GM12878 (cell line): ENCODE results near the gene TGM5. TPM values are rescaled to one million over a fixed set of nuclear protein-coding genes. Genes with fewer than 3 reads are reported as not detected.

Source experiments
- ATAC-seq: fragments of 200-7000 bp; cut with Tn5 transposase; 3 replicates; pipeline ENCODE4 v1.9.1; 2020; ENCODE audit warnings: mild to moderate bottlenecking, moderate library complexity
- BruUV-seq: library from RNA; stranded (reverse); fragments of 400-500 nt; replicated peaks from 2 replicates; lab custom pipeline; 2021; lab: Mats Ljungman, UMichigan
- CTCF ChIA-PET: fragments of 300-600 bp; sonication (Branson Sonifier 250); formaldehyde crosslinking; extraction: SDS; loops from one replicate; lab custom pipeline; 2021; ENCODE audit warnings: inconsistent platforms; lab: Yijun Ruan, JAX
- POLR2A ChIA-PET: fragments of 350-600 bp; formaldehyde crosslinking; extraction: SDS; loops from one replicate; lab custom pipeline; 2021; ENCODE audit warnings: inconsistent platforms; lab: Charles Lee
- RAD21 ChIA-PET: fragments of 300-600 bp; sonication (Branson Sonifier 250); formaldehyde crosslinking; loops from one replicate; lab custom pipeline; 2023; ENCODE audit warnings: antibody characterized with exemption; ENCODE audit not compliant: unreplicated experiment; lab: Charles Lee
- SMC1A ChIA-PET: fragments of 300-600 bp; sonication (Branson Sonifier 250); formaldehyde crosslinking; loops from one replicate; lab custom pipeline; 2023; ENCODE audit not compliant: unreplicated experiment, uncharacterized antibody; lab: Charles Lee
- DNase-seq: peaks from one replicate; pipeline ENCODE4 v3.0.0-alpha.2; 2011; ENCODE audit warnings: low read depth, low spot score
- FAIRE-seq: peaks from 3 replicates; lab custom pipeline; 2011; peaks lifted over from hg19 to GRCh38; lab: Jason Lieb, UNC
- H2AFZ ChIP-seq: 2 replicates; pipeline ENCODE4 v1.6.0; 2011; ENCODE audit warnings: low read depth, low read length, control low read depth; ENCODE audit not compliant: control insufficient read depth
- H3K27ac ChIP-seq: 2 replicates; pipeline ENCODE4 v1.5.1; 2011; ENCODE audit warnings: control low read depth; ENCODE audit not compliant: control insufficient read depth, insufficient read depth
- H3K27me3 ChIP-seq, 2 experiments: replicated peaks in 1 of 2; 2 replicates each; pipeline versions ENCODE4 v1.6.0 to v1.6.1; 2011; ENCODE audit warnings: low read length in 1 of 2; ENCODE audit not compliant: control insufficient read depth in 2 of 2, insufficient read depth in 2 of 2
- H3K36me3 ChIP-seq, 2 experiments: 2 replicates each; pipeline ENCODE4 v1.5.1; 2011; ENCODE audit warnings: low read length in 1 of 2; ENCODE audit not compliant: control insufficient read depth in 2 of 2, insufficient read depth in 2 of 2
- H3K4me1 ChIP-seq: 2 replicates; pipeline ENCODE4 v1.6.1; 2011; ENCODE audit warnings: mild to moderate bottlenecking, low read length, moderate library complexity, mixed read lengths; ENCODE audit not compliant: control insufficient read depth, insufficient read depth
- H3K4me2 ChIP-seq: 2 replicates; pipeline ENCODE4 v1.6.0; 2011; ENCODE audit warnings: control low read depth; ENCODE audit not compliant: control insufficient read depth, insufficient read depth
- H3K4me3 ChIP-seq: fragments of 200-600 bp; sonication (generic); 2 replicates; pipeline ENCODE4 v1.5.1; 2016
- H3K79me2 ChIP-seq: 2 replicates; pipeline ENCODE4 v1.6.0; 2011; ENCODE audit warnings: low read length; ENCODE audit not compliant: control insufficient read depth, insufficient read depth
- H3K9ac ChIP-seq: 2 replicates; pipeline ENCODE4 v1.8.0; 2011; ENCODE audit warnings: low read length, control low read depth, mixed read lengths; ENCODE audit not compliant: control insufficient read depth, insufficient read depth
- H3K9me3 ChIP-seq: replicated peaks from 3 replicates; pipeline ENCODE4 v1.5.1; 2011; ENCODE audit warnings: mild to moderate bottlenecking, low read length; ENCODE audit not compliant: control insufficient read depth, insufficient read depth
- H4K20me1 ChIP-seq: 2 replicates; pipeline ENCODE4 v1.6.0; 2011; ENCODE audit not compliant: control insufficient read depth, insufficient read depth
- BACH1 ChIP-seq: fragments of 450-650 bp; IDR thresholded peaks from 2 replicates; pipeline ENCODE4 v1.6.1; 2017; ENCODE audit warnings: mild to moderate bottlenecking, borderline replicate concordance
- BMI1 ChIP-seq: fragments of 450-650 bp; IDR thresholded peaks from 2 replicates; pipeline ENCODE4 v1.6.1; 2016; ENCODE audit warnings: mild to moderate bottlenecking, moderate library complexity, borderline replicate concordance
- EED ChIP-seq: sonication (generic); IDR thresholded peaks from 2 replicates; pipeline ENCODE4 v1.6.1; 2016; ENCODE audit warnings: antibody characterized with exemption, low read depth
- IRF4 ChIP-seq: IDR thresholded peaks from 2 replicates; pipeline ENCODE4 v1.6.1; 2011; ENCODE audit warnings: low read depth, low read length
- MTA3 ChIP-seq: IDR thresholded peaks from 2 replicates; pipeline ENCODE4 v1.6.1; 2012; ENCODE audit warnings: low read length, inconsistent platforms, borderline replicate concordance
- NBN ChIP-seq: fragments of 450-650 bp; IDR thresholded peaks from 2 replicates; pipeline ENCODE4 v1.6.1; 2016
- NR2C2 ChIP-seq: IDR thresholded peaks from 2 replicates; pipeline ENCODE4 v1.6.1; 2011; ENCODE audit warnings: borderline replicate concordance, low read depth; ENCODE audit not compliant: control insufficient read depth, insufficient read length
- RUNX3 ChIP-seq: IDR thresholded peaks from 2 replicates; pipeline ENCODE4 v1.6.1; 2012; ENCODE audit warnings: low read length, inconsistent platforms
- SRF ChIP-seq, 2 experiments: IDR thresholded peaks; 2 replicates each; pipeline ENCODE4 v1.6.1; 2011; ENCODE audit warnings: low read depth in 2 of 2, low read length in 2 of 2, mild to moderate bottlenecking in 1 of 2, moderate library complexity in 1 of 2
- YY1 ChIP-seq: IDR thresholded peaks from 2 replicates; pipeline ENCODE4 v1.6.1; 2011; ENCODE audit warnings: low read depth, mild to moderate bottlenecking, low read length
- ZNF207 ChIP-seq: fragments of 450-650 bp; IDR thresholded peaks from 2 replicates; pipeline ENCODE4 v1.6.1; 2014; ENCODE audit warnings: antibody characterized with exemption, mild to moderate bottlenecking, borderline replicate concordance
- WGBS: methylation state at CpG from one replicate; pipeline ENCODE4 v1.1.6; 2016; ENCODE audit warnings: low lambda C conversion rate; ENCODE audit not compliant: insufficient replicate concordance, insufficient coverage; ENCODE audit errors: missing lambda C conversion rate; 5-methylcytosine and 5-hydroxymethylcytosine counted together
- in situ Hi-C: fragments of 300-500 bp; cut with MboI; formaldehyde crosslinking; loops from 9 replicates; pipeline ENCODE4 v1.14.3; 2018; ENCODE audit warnings: mixed read lengths
- intact Hi-C: fragments of 100-400 bp; cut with micrococcal nuclease; formaldehyde crosslinking; loops from one replicate; pipeline ENCODE4 v1.14.2; 2022; ENCODE audit not compliant: unreplicated experiment
- polyA plus RNA-seq, 11 experiments: library from polyadenylated mRNA; depleted of rRNA in 4 of 11; unstranded in 6 of 11; stranded (reverse) in 5 of 11; fragments of >200 nt; fragmentation: Nextera tagmentation in 4 of 11; fragmentation: Illumina TruSeq in 1 of 11; extraction: Ambion mirVana in 4 of 11; extraction: Trizol in 1 of 11; gene quantifications; 1 replicate in 1 of 11; 2 replicates in 10 of 11; pipeline versions ENCODE4 v1.2.1 to v1.2.3, GENCODE V29; 2011 to 2016; ENCODE audit warnings: inconsistent platforms in 2 of 11, missing spikeins in 2 of 11, low read depth in 1 of 11
- total RNA-seq, 4 experiments: library from RNA; depleted of rRNA in 3 of 4; stranded (reverse); fragments of >200 nt in 3 of 4; fragmentation: Illumina TruSeq in 1 of 4; extraction: Trizol in 1 of 4; gene quantifications; 2 replicates each; pipeline versions ENCODE4 v1.2.1 to v1.2.3, GENCODE V29; 2013 to 2021
- TF ChIP-seq, protein P1 (sequence below): IDR thresholded peaks from 2 replicates; pipeline ENCODE4 v1.6.1; 2012; ENCODE audit warnings: low read depth, low read length, improper control_type of control experiment
- TF ChIP-seq, protein P2 (sequence below): IDR thresholded peaks from 2 replicates; pipeline ENCODE4 v1.6.1; 2012; ENCODE audit warnings: low read depth, low read length, improper control_type of control experiment
- TF ChIP-seq, protein P3 (sequence below): IDR thresholded peaks from 2 replicates; pipeline ENCODE4 v1.6.1; 2012; ENCODE audit warnings: mild to moderate bottlenecking, low read depth, low read length
- TF ChIP-seq, protein P4 (sequence below): fragments of 150-350 bp; IDR thresholded peaks from 2 replicates; pipeline ENCODE4 v1.6.1; 2016; ENCODE audit warnings: low read depth, low read length

Gene TGM5
- total and polyA plus RNA-seq, 10 of the 15 experiments (the other 5 are each of a cell fraction or from before 2014, with no cell fraction given): 4.4 to 27.1 (median 5.6) TPM

- TF ChIP-seq MTA3 (no peak), SRF (IDR thresholded peaks at IDR 0.05; ENCODE audit: low read depth in 2 of 2, low read length in 2 of 2) (no peak), BMI1 (no peak), EED (no peak), YY1 (no peak)
- TF ChIP-seq, protein P1, sequence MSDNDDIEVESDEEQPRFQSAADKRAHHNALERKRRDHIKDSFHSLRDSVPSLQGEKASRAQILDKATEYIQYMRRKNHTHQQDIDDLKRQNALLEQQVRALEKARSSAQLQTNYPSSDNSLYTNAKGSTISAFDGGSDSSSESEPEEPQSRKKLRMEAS: no peak
- TF ChIP-seq, protein P2, sequence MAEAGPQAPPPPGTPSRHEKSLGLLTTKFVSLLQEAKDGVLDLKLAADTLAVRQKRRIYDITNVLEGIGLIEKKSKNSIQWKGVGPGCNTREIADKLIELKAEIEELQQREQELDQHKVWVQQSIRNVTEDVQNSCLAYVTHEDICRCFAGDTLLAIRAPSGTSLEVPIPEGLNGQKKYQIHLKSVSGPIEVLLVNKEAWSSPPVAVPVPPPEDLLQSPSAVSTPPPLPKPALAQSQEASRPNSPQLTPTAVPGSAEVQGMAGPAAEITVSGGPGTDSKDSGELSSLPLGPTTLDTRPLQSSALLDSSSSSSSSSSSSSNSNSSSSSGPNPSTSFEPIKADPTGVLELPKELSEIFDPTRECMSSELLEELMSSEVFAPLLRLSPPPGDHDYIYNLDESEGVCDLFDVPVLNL: no peak
Observed at GRCh38 chr15:43235536-43235935, 31.2 kb downstream of the TGM5 start (continued).

GRCh38 chr15:43232289-43232874, 34.3 kb downstream of the TGM5 start:
- TF ChIP-seq NR2C2 (no peak), IRF4 (no peak), RUNX3 (no peak), BACH1 (no peak), ZNF207 (no peak), NBN (no peak)
- TF ChIP-seq, protein P3, sequence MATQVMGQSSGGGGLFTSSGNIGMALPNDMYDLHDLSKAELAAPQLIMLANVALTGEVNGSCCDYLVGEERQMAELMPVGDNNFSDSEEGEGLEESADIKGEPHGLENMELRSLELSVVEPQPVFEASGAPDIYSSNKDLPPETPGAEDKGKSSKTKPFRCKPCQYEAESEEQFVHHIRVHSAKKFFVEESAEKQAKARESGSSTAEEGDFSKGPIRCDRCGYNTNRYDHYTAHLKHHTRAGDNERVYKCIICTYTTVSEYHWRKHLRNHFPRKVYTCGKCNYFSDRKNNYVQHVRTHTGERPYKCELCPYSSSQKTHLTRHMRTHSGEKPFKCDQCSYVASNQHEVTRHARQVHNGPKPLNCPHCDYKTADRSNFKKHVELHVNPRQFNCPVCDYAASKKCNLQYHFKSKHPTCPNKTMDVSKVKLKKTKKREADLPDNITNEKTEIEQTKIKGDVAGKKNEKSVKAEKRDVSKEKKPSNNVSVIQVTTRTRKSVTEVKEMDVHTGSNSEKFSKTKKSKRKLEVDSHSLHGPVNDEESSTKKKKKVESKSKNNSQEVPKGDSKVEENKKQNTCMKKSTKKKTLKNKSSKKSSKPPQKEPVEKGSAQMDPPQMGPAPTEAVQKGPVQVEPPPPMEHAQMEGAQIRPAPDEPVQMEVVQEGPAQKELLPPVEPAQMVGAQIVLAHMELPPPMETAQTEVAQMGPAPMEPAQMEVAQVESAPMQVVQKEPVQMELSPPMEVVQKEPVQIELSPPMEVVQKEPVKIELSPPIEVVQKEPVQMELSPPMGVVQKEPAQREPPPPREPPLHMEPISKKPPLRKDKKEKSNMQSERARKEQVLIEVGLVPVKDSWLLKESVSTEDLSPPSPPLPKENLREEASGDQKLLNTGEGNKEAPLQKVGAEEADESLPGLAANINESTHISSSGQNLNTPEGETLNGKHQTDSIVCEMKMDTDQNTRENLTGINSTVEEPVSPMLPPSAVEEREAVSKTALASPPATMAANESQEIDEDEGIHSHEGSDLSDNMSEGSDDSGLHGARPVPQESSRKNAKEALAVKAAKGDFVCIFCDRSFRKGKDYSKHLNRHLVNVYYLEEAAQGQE: no peak
- TF ChIP-seq, protein P4, sequence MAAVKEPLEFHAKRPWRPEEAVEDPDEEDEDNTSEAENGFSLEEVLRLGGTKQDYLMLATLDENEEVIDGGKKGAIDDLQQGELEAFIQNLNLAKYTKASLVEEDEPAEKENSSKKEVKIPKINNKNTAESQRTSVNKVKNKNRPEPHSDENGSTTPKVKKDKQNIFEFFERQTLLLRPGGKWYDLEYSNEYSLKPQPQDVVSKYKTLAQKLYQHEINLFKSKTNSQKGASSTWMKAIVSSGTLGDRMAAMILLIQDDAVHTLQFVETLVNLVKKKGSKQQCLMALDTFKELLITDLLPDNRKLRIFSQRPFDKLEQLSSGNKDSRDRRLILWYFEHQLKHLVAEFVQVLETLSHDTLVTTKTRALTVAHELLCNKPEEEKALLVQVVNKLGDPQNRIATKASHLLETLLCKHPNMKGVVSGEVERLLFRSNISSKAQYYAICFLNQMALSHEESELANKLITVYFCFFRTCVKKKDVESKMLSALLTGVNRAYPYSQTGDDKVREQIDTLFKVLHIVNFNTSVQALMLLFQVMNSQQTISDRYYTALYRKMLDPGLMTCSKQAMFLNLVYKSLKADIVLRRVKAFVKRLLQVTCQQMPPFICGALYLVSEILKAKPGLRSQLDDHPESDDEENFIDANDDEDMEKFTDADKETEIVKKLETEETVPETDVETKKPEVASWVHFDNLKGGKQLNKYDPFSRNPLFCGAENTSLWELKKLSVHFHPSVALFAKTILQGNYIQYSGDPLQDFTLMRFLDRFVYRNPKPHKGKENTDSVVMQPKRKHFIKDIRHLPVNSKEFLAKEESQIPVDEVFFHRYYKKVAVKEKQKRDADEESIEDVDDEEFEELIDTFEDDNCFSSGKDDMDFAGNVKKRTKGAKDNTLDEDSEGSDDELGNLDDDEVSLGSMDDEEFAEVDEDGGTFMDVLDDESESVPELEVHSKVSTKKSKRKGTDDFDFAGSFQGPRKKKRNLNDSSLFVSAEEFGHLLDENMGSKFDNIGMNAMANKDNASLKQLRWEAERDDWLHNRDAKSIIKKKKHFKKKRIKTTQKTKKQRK: no peak
- no peak overlapping the region for H3K4me2 ChIP-seq
- ATAC-seq (no peak), FAIRE-seq (no peak), DNase-seq (no peak)
- 33% methylated on average over 3 of the region's 3 CpGs for WGBS
- H3K4me1 ChIP-seq: no peaks in the 10 kb centered on the region
- intact Hi-C loops (no loop called here), in situ Hi-C loops (loop anchor here (10.0 kb wide), 1 partner anchor 52 kb away; no protein-coding TSS in a partner anchor)
- no peaks in the 10 kb centered on the region for H3K79me2 ChIP-seq
- ChIA-PET CTCF (interaction anchor here (0.7 to 13.4 kb wide), 4 partner anchors 16 to 71 kb away, joined by 3 to 518 read pairs (median 230); partner anchors contain the start of gene TGM5), SMC1A (interaction anchor here (1.0 to 12.9 kb wide), 5 partner anchors 19 to 53 kb away, joined by 3 to 311 read pairs (median 4); partner anchors contain the start of gene TGM5), POLR2A (no interaction called here), RAD21 (interaction anchor here (0.9 to 9.3 kb wide), 5 partner anchors 15 to 53 kb away, joined by 3 to 255 read pairs (median 4); partner anchors contain the start of gene TGM5)
- no TSS peak for BruUV-seq
- H3K9me3 ChIP-seq: no peaks in the 10 kb centered on the region
- H3K27ac ChIP-seq: no peak overlapping the region
- H2AFZ ChIP-seq: no peak overlapping the region
- no peak overlapping the region for H3K4me3 ChIP-seq
- H4K20me1 ChIP-seq: no peaks in the 10 kb centered on the region
- no peaks in the 10 kb centered on the region for H3K27me3 ChIP-seq
- H3K36me3 ChIP-seq: no peaks in the 10 kb centered on the region; a peak in 2 of 4 replicates
- H3K9ac ChIP-seq: no peak overlapping the region
